Endodermal cell (in vitro differentiated cells): Measurements from ENCODE around the gene SBNO2. TPM values are rescaled to one million over a fixed set of nuclear protein-coding genes. Genes with fewer than 3 reads are reported as not detected.

Source experiments
- DNase-seq: peaks from one replicate; pipeline ENCODE4 v3.0.0-alpha.2; 2017
- H3K27ac ChIP-seq: 2 replicates; pipeline ENCODE4 v1.5.1; 2013; ENCODE audit warnings: mild to moderate bottlenecking, low read depth, low read length, moderate library complexity
- H3K27me3 ChIP-seq: 2 replicates; pipeline ENCODE4 v1.6.1; 2013; ENCODE audit warnings: mild to moderate bottlenecking, low read length, moderate library complexity; ENCODE audit not compliant: insufficient read depth, control insufficient read depth, poor library complexity, severe bottlenecking
- H3K36me3 ChIP-seq: 2 replicates; pipeline ENCODE4 v1.7.0; 2013; ENCODE audit warnings: mild to moderate bottlenecking, low read length, moderate library complexity; ENCODE audit not compliant: control insufficient read depth, insufficient read depth
- H3K4me1 ChIP-seq: one replicate; pipeline ENCODE4 v1.7.0; 2013; ENCODE audit warnings: low read length; ENCODE audit not compliant: control insufficient read depth, insufficient read depth
- H3K4me3 ChIP-seq: 2 replicates; pipeline ENCODE4 v1.5.1; 2013; ENCODE audit warnings: mild to moderate bottlenecking, low read length, moderate library complexity
- H3K9ac ChIP-seq: 2 replicates; pipeline ENCODE4 v1.6.1; 2013; ENCODE audit warnings: mild to moderate bottlenecking, low read length, moderate library complexity; ENCODE audit not compliant: poor library complexity, severe bottlenecking; ENCODE audit errors: extremely low read depth
- H3K9me3 ChIP-seq: 2 replicates; pipeline ENCODE4 v1.6.1; 2013; ENCODE audit warnings: mild to moderate bottlenecking, low read length, moderate library complexity; ENCODE audit not compliant: control insufficient read depth
- H3K27ac Mint-ChIP-seq: 2 replicates; pipeline ENCODE4 v1.8.0; 2020; ENCODE audit warnings: mixed read lengths
- H3K27me3 Mint-ChIP-seq: 2 replicates; pipeline ENCODE4 v1.8.0; 2021; ENCODE audit warnings: mild to moderate bottlenecking, mixed read lengths; ENCODE audit not compliant: insufficient read depth
- H3K36me3 Mint-ChIP-seq: 2 replicates; pipeline ENCODE4 v1.8.0; 2020; ENCODE audit warnings: low read depth, mixed read lengths
- H3K4me1 Mint-ChIP-seq: 2 replicates; pipeline ENCODE4 v1.8.0; 2020; ENCODE audit warnings: mixed read lengths
- H3K4me3 Mint-ChIP-seq: 2 replicates; pipeline ENCODE4 v1.8.0; 2020; ENCODE audit warnings: mild to moderate bottlenecking, moderate library complexity, mixed read lengths
- H3K9me3 Mint-ChIP-seq: 2 replicates; pipeline ENCODE4 v1.8.0; 2020; ENCODE audit warnings: mild to moderate bottlenecking, mixed read lengths
- WGBS, 2 experiments: methylation state at CpG; one replicate each; pipeline versions ENCODE4 v1.1.5 to v1.1.7; 2013; ENCODE audit warnings: missing lambda C conversion rate in 2 of 2, mixed read lengths in 1 of 2; ENCODE audit not compliant: insufficient coverage in 1 of 2, insufficient read length in 1 of 2; 5-methylcytosine and 5-hydroxymethylcytosine counted together
- total RNA-seq, 2 donors: library from RNA; stranded (reverse); fragmentation: NEBNext Ultra II Directional in 1 of 2; extraction: Animal tissue kit (Norgen Biotek cat#: 25700) in 1 of 2; gene quantifications; 2 replicates in 1 of 2; 3 replicates in 1 of 2; pipeline ENCODE4 v1.2.1, GENCODE V29; 2021
- TF ChIP-seq, protein P1 (sequence below): fragments of 200-600 bp; sonication (generic); conservative IDR thresholded peaks from 2 replicates; pipeline ENCODE4 v1.5.0; 2021; ENCODE audit warnings: antibody characterized with exemption, mild to moderate bottlenecking

The SBNO2 gene
- total RNA-seq, 2 donors from 2014 or later = 43.3 to 50.4 TPM

DNA sequence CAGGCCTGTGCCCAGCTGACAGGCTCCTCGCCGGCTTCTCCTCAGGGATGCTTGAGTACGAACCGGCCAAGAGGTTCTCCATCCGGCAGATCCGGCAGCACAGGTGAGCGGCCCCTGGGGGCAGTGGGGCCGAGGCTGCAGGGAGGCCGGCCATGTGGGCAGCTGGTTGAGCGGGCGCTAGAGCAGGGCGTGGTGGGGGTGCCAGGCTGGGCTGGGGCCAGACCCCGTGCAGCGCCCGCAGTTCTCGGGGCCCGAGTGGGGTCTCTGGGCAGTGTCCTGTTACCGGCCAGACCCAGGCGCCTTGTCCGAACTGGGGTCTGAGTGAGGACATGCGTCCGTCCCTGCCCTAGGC lies 47.8 kb upstream of the SBNO2 start:
- TF ChIP-seq, protein P1, sequence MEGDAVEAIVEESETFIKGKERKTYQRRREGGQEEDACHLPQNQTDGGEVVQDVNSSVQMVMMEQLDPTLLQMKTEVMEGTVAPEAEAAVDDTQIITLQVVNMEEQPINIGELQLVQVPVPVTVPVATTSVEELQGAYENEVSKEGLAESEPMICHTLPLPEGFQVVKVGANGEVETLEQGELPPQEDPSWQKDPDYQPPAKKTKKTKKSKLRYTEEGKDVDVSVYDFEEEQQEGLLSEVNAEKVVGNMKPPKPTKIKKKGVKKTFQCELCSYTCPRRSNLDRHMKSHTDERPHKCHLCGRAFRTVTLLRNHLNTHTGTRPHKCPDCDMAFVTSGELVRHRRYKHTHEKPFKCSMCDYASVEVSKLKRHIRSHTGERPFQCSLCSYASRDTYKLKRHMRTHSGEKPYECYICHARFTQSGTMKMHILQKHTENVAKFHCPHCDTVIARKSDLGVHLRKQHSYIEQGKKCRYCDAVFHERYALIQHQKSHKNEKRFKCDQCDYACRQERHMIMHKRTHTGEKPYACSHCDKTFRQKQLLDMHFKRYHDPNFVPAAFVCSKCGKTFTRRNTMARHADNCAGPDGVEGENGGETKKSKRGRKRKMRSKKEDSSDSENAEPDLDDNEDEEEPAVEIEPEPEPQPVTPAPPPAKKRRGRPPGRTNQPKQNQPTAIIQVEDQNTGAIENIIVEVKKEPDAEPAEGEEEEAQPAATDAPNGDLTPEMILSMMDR = no peak
- Mint-ChIP-seq H3K9me3 (no peaks in the 10 kb centered on the region), H3K36me3 (peaks cover 7% of the 10 kb centered on the region), H3K27ac (no peak overlapping the region), H3K4me1 (peaks cover 4% of the 10 kb centered on the region), H3K27me3 (no peaks in the 10 kb centered on the region), H3K4me3 (no peak overlapping the region)
- Histone ChIP-seq H3K27ac (peak overlapping the region; percentile 29), H3K9me3 (no peaks in the 10 kb centered on the region), H3K4me3 (no peak overlapping the region), H3K9ac (no peak overlapping the region), H3K36me3 (peaks cover 18% of the 10 kb centered on the region), H3K27me3 (no peaks in the 10 kb centered on the region), H3K4me1 (no peaks in the 10 kb centered on the region)
- DNase-seq = no peak
- 94% methylated on average over 19 to 22 of the region's 22 CpGs for WGBS, 2 experiments

DNA sequence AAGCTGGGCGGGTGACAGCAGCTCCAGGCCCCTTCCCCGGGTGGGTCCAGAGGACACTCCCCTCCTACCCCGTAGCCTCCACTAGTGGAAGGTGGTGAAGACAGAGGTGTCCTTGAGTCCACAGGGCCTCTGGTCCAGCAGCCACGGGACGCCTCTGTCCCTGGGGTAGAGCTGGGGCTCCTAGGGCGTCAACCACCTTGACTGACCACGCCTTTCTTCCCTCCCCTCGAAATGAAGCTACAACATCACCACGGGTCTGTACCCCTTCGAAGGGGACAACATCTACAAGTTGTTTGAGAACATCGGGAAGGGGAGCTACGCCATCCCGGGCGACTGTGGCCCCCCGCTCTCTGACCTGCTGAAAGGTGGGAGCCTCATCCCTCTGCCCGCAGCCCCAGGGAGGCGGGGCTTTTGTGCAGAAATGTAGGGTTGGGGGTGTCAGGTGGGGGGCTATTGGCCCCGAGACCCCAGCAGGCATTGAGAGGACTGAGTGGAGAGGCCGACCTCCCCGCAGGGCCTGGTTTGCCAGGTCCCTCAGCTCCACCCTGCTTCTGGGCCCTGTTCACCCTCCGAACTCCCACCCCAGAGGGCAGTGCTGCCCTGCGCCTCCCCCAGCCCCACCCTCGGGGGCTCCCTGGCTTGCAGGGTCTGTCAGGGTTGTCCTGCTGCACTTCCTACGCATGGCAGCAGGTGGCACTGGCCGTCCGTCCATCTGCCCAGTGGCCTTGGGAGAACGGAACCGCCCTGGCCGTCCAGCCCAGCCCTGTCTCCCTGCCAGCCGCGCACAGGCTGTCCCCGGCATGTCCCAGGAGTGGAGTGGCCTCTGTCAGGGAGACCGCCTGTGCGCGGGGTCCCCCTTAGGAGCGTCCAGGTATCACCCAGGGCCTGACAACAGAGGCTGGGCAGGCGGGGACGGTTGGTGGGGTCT lies 47.2 kb upstream of the SBNO2 start:
- TF ChIP-seq, protein P1 = peak; percentile 74
- no peaks in the 10 kb centered on the region for H3K4me1 ChIP-seq
- Mint-ChIP-seq H3K36me3 (peaks cover 7% of the 10 kb centered on the region), H3K9me3 (no peaks in the 10 kb centered on the region), H3K4me3 (no peak overlapping the region), H3K4me1 (peaks cover 5% of the 10 kb centered on the region), H3K27ac (no peak overlapping the region), H3K27me3 (no peaks in the 10 kb centered on the region)
- WGBS, 2 experiments = 83 to 90% methylated on average over 14 to 38 of the region's 38 CpGs
- peak; percentile 82 for DNase-seq
- H3K4me3 ChIP-seq = no peak overlapping the region
- no peaks in the 10 kb centered on the region for H3K27me3 ChIP-seq
- no peaks in the 10 kb centered on the region for H3K9me3 ChIP-seq
- peaks cover 18% of the 10 kb centered on the region for H3K36me3 ChIP-seq
- peak overlapping the region; percentile 29 for H3K27ac ChIP-seq
- H3K9ac ChIP-seq = no peak overlapping the region

DNA sequence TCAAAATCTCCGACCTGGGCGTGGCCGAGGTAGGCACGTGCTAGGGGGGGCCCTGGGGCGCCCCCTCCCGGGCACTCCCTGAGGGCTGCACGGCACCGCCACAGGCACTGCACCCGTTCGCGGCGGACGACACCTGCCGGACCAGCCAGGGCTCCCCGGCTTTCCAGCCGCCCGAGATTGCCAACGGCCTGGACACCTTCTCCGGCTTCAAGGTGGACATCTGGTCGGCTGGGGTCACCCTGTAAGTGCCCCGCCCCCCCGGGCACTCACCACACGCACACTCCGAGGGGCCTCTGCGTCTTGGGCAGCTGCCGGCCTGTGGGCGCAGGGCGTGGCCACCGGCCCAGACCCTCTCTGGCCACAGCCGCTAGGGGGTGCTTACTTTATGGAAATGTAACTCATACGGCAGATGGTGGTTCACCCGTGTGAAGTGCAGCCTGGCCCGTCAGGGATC lies 46.4 kb upstream of the SBNO2 start:
- no peaks in the 10 kb centered on the region for H3K9me3 ChIP-seq
- H3K27me3 ChIP-seq = no peaks in the 10 kb centered on the region
- H3K36me3 ChIP-seq = peaks cover 18% of the 10 kb centered on the region
- Mint-ChIP-seq H3K4me3 (no peak overlapping the region), H3K4me1 (peaks cover 5% of the 10 kb centered on the region), H3K36me3 (peaks cover 7% of the 10 kb centered on the region), H3K27ac (no peak overlapping the region), H3K27me3 (no peaks in the 10 kb centered on the region), H3K9me3 (no peaks in the 10 kb centered on the region)
- no peak overlapping the region for H3K4me3 ChIP-seq
- DNase-seq = no peak
- TF ChIP-seq, protein P1 = no peak
- no peak overlapping the region for H3K27ac ChIP-seq
- H3K4me1 ChIP-seq = no peaks in the 10 kb centered on the region
- 91 to 94% methylated on average over 12 to 33 of the region's 33 CpGs for WGBS, 2 experiments
- no peak overlapping the region for H3K9ac ChIP-seq
